Endodermal cell (in vitro differentiated cells): Measurements from ENCODE around the gene IL16. TPM values are rescaled to one million over a fixed set of nuclear protein-coding genes. Genes with fewer than 3 reads are reported as not detected.

ENCODE experiments used
- DNase-seq: peaks from one replicate; pipeline ENCODE4 v3.0.0-alpha.2; 2017
- H3K27ac ChIP-seq: 2 replicates; pipeline ENCODE4 v1.5.1; 2013; ENCODE audit warnings: mild to moderate bottlenecking, low read depth, low read length, moderate library complexity
- H3K27me3 ChIP-seq: 2 replicates; pipeline ENCODE4 v1.6.1; 2013; ENCODE audit warnings: mild to moderate bottlenecking, low read length, moderate library complexity; ENCODE audit not compliant: insufficient read depth, control insufficient read depth, poor library complexity, severe bottlenecking
- H3K36me3 ChIP-seq: 2 replicates; pipeline ENCODE4 v1.7.0; 2013; ENCODE audit warnings: mild to moderate bottlenecking, low read length, moderate library complexity; ENCODE audit not compliant: control insufficient read depth, insufficient read depth
- H3K4me1 ChIP-seq: one replicate; pipeline ENCODE4 v1.7.0; 2013; ENCODE audit warnings: low read length; ENCODE audit not compliant: control insufficient read depth, insufficient read depth
- H3K4me3 ChIP-seq: 2 replicates; pipeline ENCODE4 v1.5.1; 2013; ENCODE audit warnings: mild to moderate bottlenecking, low read length, moderate library complexity
- H3K9ac ChIP-seq: 2 replicates; pipeline ENCODE4 v1.6.1; 2013; ENCODE audit warnings: mild to moderate bottlenecking, low read length, moderate library complexity; ENCODE audit not compliant: poor library complexity, severe bottlenecking; ENCODE audit errors: extremely low read depth
- H3K9me3 ChIP-seq: 2 replicates; pipeline ENCODE4 v1.6.1; 2013; ENCODE audit warnings: mild to moderate bottlenecking, low read length, moderate library complexity; ENCODE audit not compliant: control insufficient read depth
- H3K27ac Mint-ChIP-seq: 2 replicates; pipeline ENCODE4 v1.8.0; 2020; ENCODE audit warnings: mixed read lengths
- H3K27me3 Mint-ChIP-seq: 2 replicates; pipeline ENCODE4 v1.8.0; 2021; ENCODE audit warnings: mild to moderate bottlenecking, mixed read lengths; ENCODE audit not compliant: insufficient read depth
- H3K36me3 Mint-ChIP-seq: 2 replicates; pipeline ENCODE4 v1.8.0; 2020; ENCODE audit warnings: low read depth, mixed read lengths
- H3K4me1 Mint-ChIP-seq: 2 replicates; pipeline ENCODE4 v1.8.0; 2020; ENCODE audit warnings: mixed read lengths
- H3K4me3 Mint-ChIP-seq: 2 replicates; pipeline ENCODE4 v1.8.0; 2020; ENCODE audit warnings: mild to moderate bottlenecking, moderate library complexity, mixed read lengths
- H3K9me3 Mint-ChIP-seq: 2 replicates; pipeline ENCODE4 v1.8.0; 2020; ENCODE audit warnings: mild to moderate bottlenecking, mixed read lengths
- CTCF ChIP-seq: fragments of 200-600 bp; sonication (generic); conservative IDR thresholded peaks from 2 replicates; pipeline ENCODE4 v1.5.0; 2021; ENCODE audit warnings: antibody characterized with exemption, mild to moderate bottlenecking
- WGBS, 2 experiments: methylation state at CpG; one replicate each; pipeline versions ENCODE4 v1.1.5 to v1.1.7; 2013; ENCODE audit warnings: missing lambda C conversion rate in 2 of 2, mixed read lengths in 1 of 2; ENCODE audit not compliant: insufficient coverage in 1 of 2, insufficient read length in 1 of 2; 5-methylcytosine and 5-hydroxymethylcytosine counted together
- total RNA-seq, 2 donors: library from RNA; stranded (reverse); fragmentation: NEBNext Ultra II Directional in 1 of 2; extraction: Animal tissue kit (Norgen Biotek cat#: 25700) in 1 of 2; gene quantifications; 2 replicates in 1 of 2; 3 replicates in 1 of 2; pipeline ENCODE4 v1.2.1, GENCODE V29; 2021

Gene IL16
- total RNA-seq, 2 donors from 2014 or later, result 0.13 to 0.24 TPM

GRCh38 chr15:81239190-81239589 is 42.5 kb downstream of the IL16 start:
- Histone ChIP-seq H3K4me1 (no peaks in the 10 kb centered on the region), H3K36me3 (no peaks in the 10 kb centered on the region), H3K9me3 (peaks cover 8% of the 10 kb centered on the region), H3K9ac (no peak overlapping the region), H3K27me3 (no peaks in the 10 kb centered on the region), H3K4me3 (no peak overlapping the region), H3K27ac (no peak overlapping the region)
- TF ChIP-seq CTCF, result no peak
- H3K4me1 Mint-ChIP-seq, result no peaks in the 10 kb centered on the region
- H3K27ac Mint-ChIP-seq, result no peak overlapping the region
- H3K36me3 Mint-ChIP-seq, result no peaks in the 10 kb centered on the region
- H3K9me3 Mint-ChIP-seq, result peaks cover 8% of the 10 kb centered on the region
- DNase-seq, result no peak
- H3K4me3 Mint-ChIP-seq, result no peak overlapping the region
- peaks cover 4% of the 10 kb centered on the region for H3K27me3 Mint-ChIP-seq

GRCh38 chr15:81242778-81243177 is 46.1 kb downstream of the IL16 start:
- peaks cover 8% of the 10 kb centered on the region for H3K9me3 ChIP-seq
- H3K36me3 Mint-ChIP-seq, result no peaks in the 10 kb centered on the region
- no peaks in the 10 kb centered on the region for H3K4me1 ChIP-seq
- H3K27ac Mint-ChIP-seq, result no peak overlapping the region
- no peaks in the 10 kb centered on the region for H3K27me3 ChIP-seq
- H3K27ac ChIP-seq, result no peak overlapping the region
- no peak for TF ChIP-seq CTCF
- H3K9me3 Mint-ChIP-seq, result peaks cover 9% of the 10 kb centered on the region
- H3K27me3 Mint-ChIP-seq, result peaks cover 9% of the 10 kb centered on the region
- H3K4me1 Mint-ChIP-seq, result no peaks in the 10 kb centered on the region
- 67 to 88% methylated on average over 1 of the region's 1 CpG for WGBS, 2 experiments
- no peak overlapping the region for H3K4me3 Mint-ChIP-seq
- no peaks in the 10 kb centered on the region for H3K36me3 ChIP-seq
- H3K9ac ChIP-seq, result no peak overlapping the region
- no peak overlapping the region for H3K4me3 ChIP-seq
- DNase-seq, result no peak

- Mint-ChIP-seq H3K27me3 (peaks cover 9% of the 10 kb centered on the region), H3K4me1 (no peaks in the 10 kb centered on the region), H3K27ac (no peak overlapping the region), H3K36me3 (no peaks in the 10 kb centered on the region), H3K4me3 (no peak overlapping the region), H3K9me3 (peaks cover 11% of the 10 kb centered on the region)
- no peak for TF ChIP-seq CTCF
- Histone ChIP-seq H3K9ac (no peak overlapping the region), H3K4me3 (no peak overlapping the region), H3K27ac (no peak overlapping the region), H3K9me3 (peaks cover 8% of the 10 kb centered on the region), H3K36me3 (no peaks in the 10 kb centered on the region), H3K4me1 (no peaks in the 10 kb centered on the region), H3K27me3 (no peaks in the 10 kb centered on the region)
- WGBS, 2 experiments, result no CpG with 5 or more reads among the region's 1 CpG
- DNase-seq, result no peak
These were observed 47.6 kb downstream of the IL16 start for GRCh38 chr15:81244306-81244705.
